DMS153 (cell line): ENCODE measurements around the gene IL15RA.
"Not testable (repeated sequence)": the region's sequence is repeated elsewhere in the genome, so short reads cannot be mapped to it uniquely, and the experiment has no call there.

Experiments
- DNase-seq: peaks from one replicate; lab custom pipeline; 2025; lab: John Stamatoyannopoulos, UW

IL15RA gene

DNA sequence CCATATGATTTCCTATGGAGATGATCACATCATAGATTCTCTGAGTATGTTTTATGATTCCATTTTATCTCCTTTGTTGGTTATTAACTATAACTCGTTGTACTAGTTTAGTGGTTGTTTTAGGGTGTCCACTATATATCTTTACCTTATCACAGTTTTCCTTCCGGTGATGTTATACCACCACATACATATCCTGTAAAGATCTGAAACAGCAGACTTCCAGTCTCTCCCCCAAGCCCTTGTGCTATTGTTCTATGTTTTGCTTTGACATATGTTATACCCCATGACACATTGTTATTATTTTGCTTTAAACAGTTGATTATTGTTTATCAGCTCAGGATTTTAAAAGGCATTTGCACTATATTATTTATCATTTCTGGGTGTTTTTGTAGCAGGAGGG, 7.3 kb downstream of the IL15RA start:
- no peak for DNase-seq

GRCh38 chr10:5968681-5969453, 8.5 kb downstream of the IL15RA start:
- DNase-seq = no peak

GRCh38 chr10:5968037-5968680, 9.2 kb downstream of the IL15RA start:
- no peak for DNase-seq

GRCh38 chr10:5965266-5965665, 12.1 kb downstream of the IL15RA start:
- no peak for DNase-seq

- no peak for DNase-seq
These were observed 12.6 kb downstream of the IL15RA start for GRCh38 chr10:5964736-5965135.

DNA sequence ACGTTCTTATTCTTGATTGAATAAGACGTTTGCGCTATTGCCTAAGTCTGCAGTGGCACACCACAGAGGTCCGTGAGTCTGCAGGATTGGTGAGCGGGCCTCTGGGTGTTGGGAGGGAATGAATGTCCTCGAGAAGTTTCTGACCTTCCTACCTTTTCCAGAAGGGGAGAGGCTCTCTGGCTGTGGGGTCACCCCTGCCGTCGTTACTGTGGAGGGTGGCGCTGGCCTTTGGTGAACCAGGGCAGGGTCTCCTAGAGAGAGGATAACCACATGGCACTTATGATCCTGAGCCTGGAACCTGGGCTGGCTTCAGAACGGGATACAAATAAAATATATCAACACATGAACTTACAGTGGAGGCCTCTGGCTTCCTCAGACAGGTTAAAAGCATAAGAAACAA, 13.8 kb downstream of the IL15RA start:
- no peak for DNase-seq

GRCh38 chr10:5963071-5963470, 14.3 kb downstream of the IL15RA start:
- DNase-seq = no peak

GRCh38 chr10:5962358-5962940, 14.9 kb downstream of the IL15RA start:
- not testable (repeated sequence) for DNase-seq

DNA sequence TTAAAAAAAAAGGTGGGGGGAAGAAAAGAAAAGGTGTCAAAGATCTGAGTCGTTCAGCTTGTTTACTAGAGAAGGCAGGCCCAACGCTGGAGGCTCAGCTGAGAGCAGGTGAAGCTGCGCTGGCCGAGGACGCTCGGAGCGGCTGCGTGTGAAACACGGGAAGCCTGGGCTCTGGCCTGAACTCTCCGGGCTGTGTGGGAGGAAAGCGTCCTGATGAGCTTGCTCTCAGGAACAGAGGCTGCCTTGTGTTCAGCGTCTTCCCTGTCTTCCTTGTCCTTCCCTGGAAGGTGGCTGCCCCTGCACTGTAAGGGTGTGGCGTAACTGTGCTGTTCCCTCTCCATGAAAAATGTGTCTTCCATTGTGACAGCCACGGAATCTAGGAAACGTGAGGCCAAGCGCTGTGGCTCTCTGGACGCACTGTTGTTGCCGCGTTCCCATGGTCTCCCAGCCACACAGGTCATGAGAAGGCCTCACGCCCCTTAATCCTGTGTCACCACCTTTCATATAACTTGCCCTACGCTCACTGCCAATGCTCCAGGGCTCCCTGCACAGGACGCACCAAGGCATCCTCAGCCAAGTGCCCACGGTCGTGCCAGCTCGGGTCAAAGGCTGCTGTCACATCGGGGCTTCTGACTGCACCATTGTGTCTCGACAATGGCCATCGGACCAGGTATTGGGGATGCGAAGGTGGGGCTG, 15.8 kb downstream of the IL15RA start:
- DNase-seq = no peak

DNA sequence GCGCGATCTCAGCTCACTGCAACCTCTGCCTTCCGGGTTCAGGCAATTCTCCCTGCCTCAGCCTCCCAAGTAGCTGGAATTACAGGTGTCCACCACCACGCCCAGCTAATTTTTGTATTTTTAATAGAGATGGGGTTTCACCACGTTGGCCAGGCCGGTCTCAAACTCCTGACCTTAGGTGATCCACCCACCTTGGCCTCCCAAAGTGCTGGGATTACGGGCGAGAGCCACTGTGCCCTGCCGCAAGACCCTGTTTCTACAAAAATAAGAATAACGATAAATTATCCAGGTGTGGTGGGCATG, 16.4 kb downstream of the IL15RA start:
- DNase-seq = not testable (repeated sequence)

- DNase-seq = no peak
These were observed 17.0 kb downstream of the IL15RA start for GRCh38 chr10:5960070-5960972.

DNA sequence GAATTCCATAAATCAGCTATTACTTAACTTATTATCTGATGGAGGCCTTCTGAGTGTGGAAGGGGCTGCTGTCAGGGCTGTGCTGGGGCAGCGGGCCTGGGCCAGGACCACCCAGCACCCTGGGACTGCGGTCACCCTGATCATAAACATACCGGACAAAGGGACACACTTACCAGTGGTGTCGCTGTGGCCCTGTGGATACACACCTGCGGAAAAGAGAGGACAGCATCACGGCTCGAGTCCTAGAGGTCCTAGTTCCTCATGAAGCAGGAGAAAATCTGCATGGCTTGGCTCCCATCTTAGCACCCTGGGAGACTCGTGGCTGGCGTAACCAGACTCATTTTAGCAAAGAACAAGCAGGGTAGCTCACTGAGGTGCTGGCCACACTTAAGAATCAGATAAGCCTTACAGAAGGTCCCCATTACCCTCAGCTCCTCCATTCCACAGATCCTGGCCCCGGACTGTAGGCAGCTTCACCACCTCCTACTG, 17.7 kb downstream of the IL15RA start:
- DNase-seq = no peak

DNA sequence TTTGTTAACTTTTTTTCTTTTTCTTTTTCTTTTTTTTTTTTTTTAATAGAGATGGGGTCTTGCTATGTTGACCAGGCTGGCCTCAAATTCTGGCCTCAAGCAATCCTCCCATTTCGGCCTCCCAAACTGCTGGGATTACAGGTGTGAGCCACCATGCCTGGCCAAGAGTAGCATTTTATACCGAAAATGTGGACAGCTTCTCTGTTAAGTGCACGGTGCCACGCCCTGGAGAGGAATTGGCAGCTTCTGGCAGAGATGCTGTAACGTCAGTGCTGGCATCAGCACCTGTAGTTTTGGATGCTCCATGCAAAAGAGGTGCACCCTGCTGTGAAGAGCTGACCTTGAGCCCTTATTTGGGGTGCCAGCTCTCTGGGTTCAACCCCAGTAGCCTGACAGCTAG, 18.2 kb downstream of the IL15RA start:
- DNase-seq = no peak

GRCh38 chr10:5958675-5959074, 18.7 kb downstream of the IL15RA start:
- DNase-seq = no peak

DNA sequence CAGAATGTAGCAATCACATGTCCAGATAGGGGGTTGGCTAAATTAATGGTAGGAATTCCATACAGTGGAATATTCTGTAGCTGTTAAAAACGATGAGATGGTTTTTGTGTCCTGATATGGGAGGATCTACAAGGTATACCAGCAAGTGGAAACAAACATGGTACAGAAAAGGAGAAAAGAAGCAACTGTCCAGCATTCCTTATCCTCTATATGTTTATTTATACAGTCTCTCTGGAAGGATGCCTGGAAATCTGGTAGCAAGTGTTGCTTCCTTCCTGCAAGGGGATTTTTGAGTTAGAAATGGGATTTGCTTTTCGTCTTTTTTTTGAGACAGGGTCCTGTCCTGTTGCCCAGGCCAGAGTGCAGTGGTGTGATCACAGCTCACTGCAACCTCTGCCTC, 19.3 kb downstream of the IL15RA start:
- no peak for DNase-seq

GRCh38 chr10:5956146-5956936, 21.0 kb downstream of the IL15RA start:
- DNase-seq = no peak

DNA sequence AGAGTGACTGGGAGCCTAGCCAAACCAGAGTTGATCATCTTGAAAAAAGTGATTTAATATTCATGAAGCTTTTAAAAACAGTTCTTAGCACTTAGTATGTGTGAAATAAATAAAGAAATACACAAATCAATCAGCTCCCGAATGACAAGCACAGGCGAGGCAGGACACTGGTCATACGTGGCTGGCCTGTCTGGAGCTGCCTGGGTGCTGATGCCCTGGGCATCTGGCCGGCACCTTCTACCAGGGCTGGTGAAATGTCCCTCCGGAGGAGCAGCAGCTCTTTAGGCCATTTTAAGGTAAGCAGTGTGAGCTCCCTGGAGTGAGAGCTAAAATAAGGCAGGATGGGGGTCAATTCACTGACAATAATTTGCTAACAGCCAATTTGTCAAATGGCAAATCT, 23.7 kb downstream of the IL15RA start:
- DNase-seq = no peak

GRCh38 chr10:5952731-5953385, 24.5 kb downstream of the IL15RA start:
- DNase-seq = no peak

- no peak for DNase-seq
These were observed 25.5 kb downstream of the IL15RA start for GRCh38 chr10:5951721-5952407.
